ENCODE measurements around the gene ABTB2. TPM values are rescaled to one million over a fixed set of nuclear protein-coding genes. Genes with fewer than 3 reads are reported as not detected.

Gene ABTB2
- total RNA-seq, 4 donors from 2014 or later: 5.0 to 44.1 (median 33.0) TPM

- Histone ChIP-seq H3K27me3 (no peaks in the 10 kb centered on the region), H3K4me1 (peaks cover 0 to 32% (median 11%) of the 10 kb centered on the region in 4 donors), H3K4me3 (peak overlapping the region; percentile 52 to 86 (median 62)), H3K27ac (peak overlapping the region in 2 of 4 donors; percentile 72 to 83), H3K36me3 (no peaks in the 10 kb centered on the region), H3K9me3 (no peaks in the 10 kb centered on the region)
- DNase-seq: peak in 2 of 3 donors; percentile 57
- TF ChIP-seq POLR2A (IDR thresholded peaks at IDR 0.05): no peak
- no peak for TF ChIP-seq CTCF (IDR thresholded peaks at IDR 0.05)
Measured at GRCh38 chr11:34356576-34356912, 1.3 kb downstream of the ABTB2 start.

- H3K4me1 ChIP-seq: peaks cover 0 to 32% (median 11%) of the 10 kb centered on the region in 4 donors
- no peak for TF ChIP-seq CTCF (IDR thresholded peaks at IDR 0.05)
- H3K27me3 ChIP-seq: no peaks in the 10 kb centered on the region
- H3K4me3 ChIP-seq: peak overlapping the region in 3 of 4 donors; percentile 52 to 86 (median 62)
- H3K36me3 ChIP-seq: no peaks in the 10 kb centered on the region
- H3K9me3 ChIP-seq: no peaks in the 10 kb centered on the region
- no peak for DNase-seq
- H3K27ac ChIP-seq: no peak overlapping the region
Measured at GRCh38 chr11:34356130-34356529, 1.7 kb downstream of the ABTB2 start.

- DNase-seq: no peak
- Histone ChIP-seq H3K4me3 (peak overlapping the region in 2 of 4 donors; percentile 62 to 86), H3K27me3 (no peaks in the 10 kb centered on the region), H3K36me3 (no peaks in the 10 kb centered on the region), H3K27ac (no peak overlapping the region), H3K4me1 (peaks cover 0 to 32% (median 11%) of the 10 kb centered on the region in 4 donors), H3K9me3 (no peaks in the 10 kb centered on the region)
- TF ChIP-seq CTCF (IDR thresholded peaks at IDR 0.05) (no peak), POLR2A (IDR thresholded peaks at IDR 0.05) (no peak)
Measured at GRCh38 chr11:34355726-34356125, 2.1 kb downstream of the ABTB2 start.

GRCh38 chr11:34354782-34355181 lies 3.0 kb downstream of the ABTB2 start:
- DNase-seq: no peak
- Histone ChIP-seq H3K9me3 (no peaks in the 10 kb centered on the region), H3K27ac (no peak overlapping the region), H3K27me3 (no peaks in the 10 kb centered on the region), H3K4me3 (no peak overlapping the region), H3K4me1 (peaks cover 0 to 32% (median 11%) of the 10 kb centered on the region in 4 donors), H3K36me3 (no peaks in the 10 kb centered on the region)
- TF ChIP-seq POLR2A (IDR thresholded peaks at IDR 0.05) (no peak), CTCF (IDR thresholded peaks at IDR 0.05) (no peak)

GRCh38 chr11:34353881-34354280 lies 3.9 kb downstream of the ABTB2 start:
- Histone ChIP-seq H3K36me3 (no peaks in the 10 kb centered on the region), H3K4me3 (no peak overlapping the region), H3K27ac (no peak overlapping the region), H3K9me3 (no peaks in the 10 kb centered on the region), H3K4me1 (peaks cover 0 to 32% (median 11%) of the 10 kb centered on the region in 4 donors), H3K27me3 (no peaks in the 10 kb centered on the region)
- no peak for DNase-seq
- TF ChIP-seq CTCF (IDR thresholded peaks at IDR 0.05): no peak
- no peak for TF ChIP-seq POLR2A (IDR thresholded peaks at IDR 0.05)

Measured in Peyer's patch (tissue), 4 donors.